SK-N-MC (cell line): ENCODE measurements around the gene SIDT2.

Experiments used
- EZH2 ChIP-seq: fragments of 200-600 bp; sonication (generic); IDR thresholded peaks from one replicate; pipeline ENCODE4 v1.6.1; 2017; ENCODE audit warnings: antibody characterized with exemption
- POLR2AphosphoS5 ChIP-seq: IDR thresholded peaks from 2 replicates; pipeline ENCODE4 v1.6.1; 2012; ENCODE audit warnings: mild to moderate bottlenecking, low read depth, low read length, borderline replicate concordance

DNA sequence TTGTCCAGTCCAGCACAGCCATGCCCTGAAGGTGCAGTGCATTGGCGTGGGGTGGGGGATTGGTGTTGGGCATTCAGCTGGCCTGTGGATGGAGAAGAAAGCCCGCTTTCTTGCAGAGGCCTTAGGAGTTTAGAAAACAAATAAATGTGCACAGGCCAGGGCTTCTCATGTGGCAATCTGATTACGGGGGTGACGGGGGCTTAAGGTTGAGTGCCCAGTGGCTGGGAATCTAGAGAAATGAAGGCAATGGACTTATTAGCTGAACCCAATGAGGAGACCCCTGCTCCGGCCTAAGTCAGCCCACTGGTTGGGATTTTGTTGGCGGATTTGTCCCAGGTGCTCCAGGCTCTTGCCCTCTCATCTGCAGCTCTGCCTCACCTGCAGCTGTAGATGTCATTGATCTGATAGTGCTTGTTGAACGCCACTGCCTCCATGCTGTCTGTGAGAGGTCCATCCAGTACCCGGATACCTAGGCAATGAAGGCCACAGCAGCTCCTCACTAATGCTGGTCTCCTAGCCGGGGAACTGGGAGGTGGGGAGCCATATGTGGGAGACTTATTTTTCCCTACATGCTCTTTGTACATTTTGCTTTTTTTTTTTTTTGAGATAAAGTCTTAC lies 47.1 kb downstream of the SIDT2 start:
- TF ChIP-seq POLR2AphosphoS5 (no peak), EZH2 (no peak)
